Umbilical cord (tissue), 2 donors: ENCODE measurements around the gene SCN3B. TPM values are rescaled to one million over a fixed set of nuclear protein-coding genes. Genes with fewer than 3 reads are reported as not detected.

Experiments used
- DNase-seq: peaks from one replicate; pipeline ENCODE4 v3.0.0-alpha.2; 2015; ENCODE audit warnings: low spot score
- total RNA-seq: library from RNA; depleted of rRNA; stranded (reverse); fragments of >200 nt; gene quantifications from one replicate; pipeline ENCODE4 v1.2.3, GENCODE V29; 2014; ENCODE audit warnings: low replicate concordance; ENCODE audit not compliant: insufficient read depth

SCN3B gene
- total RNA-seq, 1 donor from 2014 or later = 5.3 TPM

- peak; percentile 29 for DNase-seq
Observed at GRCh38 chr11:123601136-123601535, 53.3 kb downstream of the SCN3B start.

- no peak for DNase-seq
Observed at GRCh38 chr11:123597859-123598258, 56.6 kb downstream of the SCN3B start.

- no peak for DNase-seq
Observed at GRCh38 chr11:123594921-123595320, 59.5 kb downstream of the SCN3B start.

- DNase-seq = no peak
Observed at GRCh38 chr11:123594188-123594901, 60.1 kb downstream of the SCN3B start.

- DNase-seq = no peak
Observed at GRCh38 chr11:123593570-123593969, 60.9 kb downstream of the SCN3B start.

- DNase-seq = peak; percentile 32
Observed at GRCh38 chr11:123590296-123590912, 64.0 kb downstream of the SCN3B start.

- no peak for DNase-seq
Observed at GRCh38 chr11:123588864-123589262, 65.6 kb downstream of the SCN3B start.

- no peak for DNase-seq
Observed at GRCh38 chr11:123588117-123588863, 66.1 kb downstream of the SCN3B start.

GRCh38 chr11:123587559-123587958 lies 66.9 kb downstream of the SCN3B start:
- DNase-seq = no peak

GRCh38 chr11:123587044-123587443 lies 67.4 kb downstream of the SCN3B start:
- no peak for DNase-seq

GRCh38 chr11:123586568-123586967 lies 67.9 kb downstream of the SCN3B start:
- DNase-seq = no peak

GRCh38 chr11:123585706-123586105 lies 68.7 kb downstream of the SCN3B start:
- peak; percentile 22 for DNase-seq

- DNase-seq = no peak
Observed at GRCh38 chr11:123585206-123585605, 69.2 kb downstream of the SCN3B start.

- no peak for DNase-seq
Observed at GRCh38 chr11:123584737-123585136, 69.7 kb downstream of the SCN3B start.

- DNase-seq = no peak
Observed at GRCh38 chr11:123584186-123584585, 70.2 kb downstream of the SCN3B start.

- no peak for DNase-seq
Observed at GRCh38 chr11:123582992-123583504, 71.4 kb downstream of the SCN3B start.

GRCh38 chr11:123581651-123582399 lies 72.6 kb downstream of the SCN3B start:
- DNase-seq = no peak

GRCh38 chr11:123580557-123581275 lies 73.7 kb downstream of the SCN3B start:
- peak; percentile 38 for DNase-seq

GRCh38 chr11:123580137-123580536 lies 74.3 kb downstream of the SCN3B start:
- DNase-seq = no peak

- no peak for DNase-seq
Observed at GRCh38 chr11:123579482-123579812, 75.0 kb downstream of the SCN3B start.
